Gastrocnemius medialis (tissue), 4 donors: Measurements from ENCODE around the gene FHOD3.

ENCODE experiments used
- CTCF ChIP-seq, 5 experiments: fragments of 450-650 bp in 3 of 5; fragments of 200-600 bp in 2 of 5; sonication (generic) in 2 of 5; IDR thresholded peaks in 4 of 5; conservative IDR thresholded peaks in 1 of 5; 1 replicate in 4 of 5; 2 replicates in 1 of 5; pipeline ENCODE4 v1.5.1; 2016 to 2019; ENCODE audit warnings: antibody characterized with exemption in 5 of 5, mild to moderate bottlenecking in 3 of 5, moderate library complexity in 3 of 5
- POLR2A ChIP-seq, 2 donors: fragments of 450-650 bp; IDR thresholded peaks; one replicate each; pipeline ENCODE4 v1.6.1; 2017; ENCODE audit warnings: antibody characterized with exemption in 2 of 2, mild to moderate bottlenecking in 2 of 2, moderate library complexity in 2 of 2

GRCh38 chr18:36295880-36296301 lies 1.6 kb upstream of the FHOD3 start:
- no peak for TF ChIP-seq CTCF (IDR thresholded peaks at IDR 0.05 in 4 of 5, conservative IDR thresholded peaks at IDR 0.05 in 1 of 5)
- no peak for TF ChIP-seq POLR2A (IDR thresholded peaks at IDR 0.05)
